NCI-H187 treated with DMSO at 0.1 percent for 48 hours (cell line): ENCODE measurements around the gene AKAP13.

ENCODE experiments used
- DNase-seq: peaks from one replicate; lab custom pipeline; 2025; lab: John Stamatoyannopoulos, UW

AKAP13 gene

DNA sequence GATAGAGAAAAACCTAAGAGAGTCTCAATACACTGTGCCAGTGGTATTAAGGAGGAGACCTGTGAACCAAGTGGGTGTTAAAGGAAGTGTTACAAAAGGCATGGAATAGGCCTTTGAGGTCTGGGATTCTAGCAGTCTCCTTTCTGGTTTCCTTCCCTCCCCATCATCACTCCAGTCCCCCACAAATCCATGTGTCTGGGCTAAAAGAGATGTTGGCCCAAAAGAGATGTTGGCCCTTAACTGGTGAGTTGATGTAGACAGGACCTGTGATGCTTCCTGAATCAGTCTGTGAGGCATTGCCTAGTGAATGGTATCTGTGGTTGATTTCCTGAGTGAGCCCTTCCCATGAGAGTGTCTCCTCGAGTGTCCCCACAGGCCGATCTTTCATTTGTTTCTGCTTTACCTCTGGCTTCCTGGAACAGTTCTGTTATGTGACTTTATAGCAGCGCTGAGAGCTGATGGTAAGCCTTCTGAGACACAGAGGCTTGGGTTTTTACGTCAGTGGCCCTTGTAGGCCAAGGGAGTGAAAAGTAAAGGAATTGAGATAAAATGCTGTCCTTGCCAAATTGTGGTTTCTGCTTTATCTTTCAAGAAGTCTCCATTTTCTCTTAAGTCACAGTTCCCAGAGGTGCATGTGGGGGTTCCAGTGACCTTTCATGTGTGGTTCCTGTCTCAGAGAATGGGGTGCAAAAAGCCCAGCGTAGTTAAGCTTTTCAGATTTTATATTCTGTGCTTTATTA, 326.5 kb downstream of the AKAP13 start:
- DNase-seq, result no peak

DNA sequence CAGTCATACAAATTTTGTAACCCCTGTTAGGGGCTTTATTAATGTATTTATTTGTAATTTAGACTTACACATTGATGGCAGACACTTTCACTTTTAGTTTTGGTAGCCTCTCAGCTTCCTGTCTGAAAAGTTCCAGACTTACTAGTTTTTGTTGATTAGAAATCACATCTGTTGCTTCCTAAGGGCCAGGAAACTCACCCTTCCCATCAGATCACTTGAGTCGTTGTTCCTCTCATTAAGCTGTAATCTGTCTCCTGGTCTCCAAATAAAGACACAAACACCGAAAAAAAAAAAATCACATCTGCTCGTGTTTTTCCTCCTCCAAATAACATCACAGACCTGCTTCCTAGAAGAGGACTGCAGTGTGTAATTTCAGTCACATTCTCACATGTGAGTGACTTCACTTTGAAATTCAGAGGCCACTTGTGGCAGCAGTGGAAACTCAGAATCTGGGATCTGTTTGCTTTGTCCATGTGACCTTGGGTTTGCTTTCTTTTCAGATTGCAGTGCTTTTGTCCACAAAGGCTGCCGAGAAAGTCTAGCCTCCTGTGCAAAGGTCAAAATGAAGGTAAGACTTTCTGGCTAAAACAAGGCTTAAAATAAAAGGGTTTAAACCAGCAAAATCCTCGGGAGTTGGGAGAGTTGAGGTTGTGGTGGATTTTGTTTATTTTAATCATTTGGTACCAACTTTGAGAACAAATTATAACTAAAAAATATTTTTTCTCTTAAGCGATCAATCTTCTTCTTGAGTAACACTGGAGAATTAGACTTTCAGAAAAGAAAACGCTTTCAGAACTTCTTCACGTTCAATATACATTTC, 327.3 kb downstream of the AKAP13 start:
- no peak for DNase-seq

GRCh38 chr15:85708402-85708941, 328.1 kb downstream of the AKAP13 start:
- no peak for DNase-seq

DNA sequence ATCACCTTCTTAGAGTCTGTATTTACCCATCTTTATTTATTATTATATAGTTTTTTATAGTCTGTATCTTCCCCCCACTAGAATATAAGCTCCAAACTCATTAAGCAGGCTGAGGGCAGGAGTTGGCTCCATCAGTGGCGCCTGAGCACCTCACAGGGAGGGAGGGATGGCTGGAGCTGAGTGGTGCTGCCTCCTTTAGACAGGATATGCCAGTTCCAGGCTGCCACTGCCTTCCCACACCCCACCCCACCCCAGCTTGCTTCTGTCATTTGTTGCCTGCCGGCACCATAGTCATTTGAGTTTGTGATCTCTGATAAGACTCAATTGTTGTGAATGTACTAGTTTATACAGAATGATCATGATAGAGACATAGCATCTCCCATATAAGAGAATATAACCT, 328.8 kb downstream of the AKAP13 start:
- DNase-seq, result no peak

GRCh38 chr15:85710340-85710842, 330.0 kb downstream of the AKAP13 start:
- DNase-seq, result no peak

DNA sequence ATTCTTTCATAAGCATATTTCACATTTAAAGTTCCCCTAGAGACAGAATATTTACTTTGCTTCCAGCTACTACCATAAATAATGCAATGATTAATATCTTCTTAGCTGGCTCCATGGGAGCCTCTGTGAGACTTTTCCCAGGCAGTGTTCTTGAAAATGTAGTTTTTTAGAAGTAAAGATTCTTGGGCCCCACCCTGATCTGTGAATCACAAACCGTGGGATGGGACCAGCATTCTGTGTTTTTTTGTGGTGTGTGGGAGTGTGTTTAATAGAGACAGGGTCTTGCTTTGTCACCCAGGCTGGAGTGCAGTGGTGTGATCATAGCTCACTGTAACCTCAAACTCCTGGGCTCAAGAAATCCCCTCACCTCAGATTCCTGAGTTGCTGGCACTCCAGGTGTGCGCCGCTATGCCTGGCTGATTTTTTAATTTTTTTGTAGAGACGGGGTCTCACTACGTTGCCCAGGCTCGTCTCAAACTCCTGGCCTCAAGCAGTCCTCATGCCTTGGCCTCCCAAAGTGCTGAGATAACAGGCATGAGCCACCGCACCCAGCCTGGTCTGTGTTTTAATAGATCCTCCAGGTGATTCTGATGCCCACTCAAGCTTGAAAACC, 331.3 kb downstream of the AKAP13 start:
- no peak for DNase-seq

DNA sequence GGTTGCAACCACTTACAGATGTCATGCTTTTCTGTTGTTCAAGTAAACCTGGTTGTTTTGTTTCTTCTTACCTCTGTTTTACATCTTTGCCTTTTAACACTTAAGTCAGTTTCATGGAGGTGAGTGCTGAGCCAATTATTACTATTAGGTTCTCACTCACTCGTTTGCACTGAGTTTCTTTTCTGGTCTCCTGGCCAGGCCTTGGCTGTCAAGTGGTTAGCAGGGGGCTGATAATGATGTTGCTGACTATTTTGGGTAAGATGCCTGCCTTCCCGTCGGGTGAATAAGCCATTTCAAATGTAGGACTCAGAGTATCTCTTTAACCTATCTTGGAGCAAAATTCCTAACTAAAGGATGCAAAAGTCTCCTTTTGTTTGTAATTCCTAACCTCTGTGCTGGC, 335.9 kb downstream of the AKAP13 start:
- no peak for DNase-seq

DNA sequence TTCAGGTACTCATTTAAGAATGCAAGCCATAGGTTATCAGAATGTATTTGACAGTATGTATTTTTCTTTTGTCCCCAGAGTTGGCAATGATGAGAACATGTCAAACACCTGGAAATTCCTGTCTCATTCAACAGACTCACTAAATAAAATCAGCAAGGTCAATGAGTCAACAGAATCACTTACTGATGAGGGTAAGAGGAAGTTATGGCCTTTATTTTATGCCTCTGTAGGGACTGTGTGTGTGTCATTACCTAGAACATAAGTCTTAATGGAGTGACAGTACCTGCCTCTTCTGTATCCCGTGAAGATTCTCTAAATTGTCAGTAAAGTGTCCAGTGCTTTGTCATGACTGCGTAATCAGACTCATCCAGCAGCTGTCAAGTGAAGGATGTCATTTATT, 336.8 kb downstream of the AKAP13 start:
- no peak for DNase-seq

GRCh38 chr15:85718271-85718971, 338.0 kb downstream of the AKAP13 start:
- DNase-seq, result no peak

- no peak for DNase-seq
Measured at GRCh38 chr15:85718981-85719380, 338.6 kb downstream of the AKAP13 start.

GRCh38 chr15:85722374-85723152, 342.2 kb downstream of the AKAP13 start:
- no peak for DNase-seq

DNA sequence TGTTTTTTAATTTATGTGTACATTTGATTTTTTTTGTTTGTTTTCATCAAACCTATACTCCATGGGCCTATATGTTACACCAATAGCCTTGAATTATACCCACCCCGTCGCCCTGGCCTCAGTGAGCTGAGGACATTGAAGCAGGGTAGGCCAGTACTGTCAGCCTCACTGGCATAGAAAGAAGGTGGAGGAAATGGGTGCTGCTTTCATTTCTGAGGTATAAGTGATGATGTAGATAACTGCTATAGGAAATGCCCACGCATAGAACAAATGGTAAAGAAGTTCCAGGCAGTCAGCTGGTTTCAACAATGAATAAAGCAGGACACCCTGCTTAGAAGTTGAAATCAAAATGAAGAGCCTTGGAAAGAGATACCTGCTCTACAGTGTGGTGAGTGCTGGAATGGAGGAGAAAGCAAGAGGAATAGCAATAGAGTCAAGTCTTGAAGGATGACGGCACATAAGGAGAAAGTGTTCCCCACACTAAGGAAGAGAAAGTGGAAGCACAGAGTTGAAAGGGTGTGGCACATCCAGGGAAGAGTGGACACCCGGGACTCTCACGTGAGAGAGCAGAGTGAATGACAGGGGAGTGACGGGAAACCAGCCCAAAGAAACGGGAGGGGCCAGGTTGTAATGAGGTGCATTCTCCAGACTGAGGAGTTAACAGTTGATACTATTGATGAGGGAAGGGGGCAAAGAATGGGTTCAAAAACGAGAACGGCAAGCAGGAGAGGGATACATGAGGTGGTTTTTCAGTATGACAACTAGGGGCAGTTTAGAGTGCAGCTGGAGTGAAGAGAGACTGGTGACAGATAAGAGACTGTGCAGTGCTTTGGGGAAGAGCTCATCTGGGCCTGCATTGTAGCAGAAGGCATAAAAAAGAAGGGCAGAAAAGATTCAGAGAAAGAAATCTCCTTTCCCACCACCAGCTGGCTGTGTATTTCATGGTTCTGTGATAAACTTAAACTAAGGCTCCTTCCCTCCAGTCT, 343.9 kb downstream of the AKAP13 start:
- DNase-seq, result no peak

- no peak for DNase-seq
Measured at GRCh38 chr15:85725019-85725418, 344.6 kb downstream of the AKAP13 start.

GRCh38 chr15:85725564-85725963, 345.2 kb downstream of the AKAP13 start:
- DNase-seq, result no peak

DNA sequence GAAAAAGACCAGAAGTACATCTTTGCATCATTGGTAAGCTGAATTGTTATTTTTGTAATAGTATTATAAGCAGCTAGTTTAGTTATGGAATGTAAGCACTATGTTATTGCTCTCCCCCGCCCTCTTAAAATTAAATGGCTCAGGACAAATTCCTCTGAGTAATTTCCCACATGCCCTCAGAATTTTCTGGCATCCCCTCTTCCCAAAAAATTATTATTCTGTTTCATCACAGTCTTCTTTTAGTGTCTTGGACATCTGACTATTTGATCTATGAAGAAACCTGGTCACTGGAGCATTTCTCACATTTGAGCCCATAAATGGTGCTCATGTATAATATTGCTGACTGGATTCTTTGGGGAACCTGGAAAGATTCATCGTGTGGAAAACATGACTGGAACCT, 346.1 kb downstream of the AKAP13 start:
- no peak for DNase-seq

DNA sequence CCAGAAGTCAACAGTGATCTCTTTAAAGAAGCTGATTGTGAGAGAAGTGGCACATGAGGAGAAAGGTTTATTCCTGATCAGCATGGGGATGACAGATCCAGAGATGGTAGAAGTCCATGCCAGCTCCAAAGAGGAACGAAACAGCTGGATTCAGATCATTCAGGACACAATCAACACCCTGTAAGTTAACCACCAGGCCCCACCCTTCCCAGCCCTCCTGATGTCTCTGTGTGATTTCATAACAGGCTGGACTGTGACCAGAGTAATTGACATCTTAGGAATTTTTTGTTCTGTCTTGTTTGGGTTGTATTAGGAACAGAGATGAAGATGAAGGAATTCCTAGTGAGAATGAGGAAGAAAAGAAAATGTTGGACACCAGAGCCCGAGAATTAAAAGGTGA, 346.7 kb downstream of the AKAP13 start:
- DNase-seq, result no peak

- DNase-seq, result no peak
Measured at GRCh38 chr15:85730001-85730820, 349.8 kb downstream of the AKAP13 start.

GRCh38 chr15:85733416-85733815, 353.0 kb downstream of the AKAP13 start:
- DNase-seq, result no peak

- DNase-seq, result no peak
Measured at GRCh38 chr15:85737061-85737460, 356.7 kb downstream of the AKAP13 start.
